GM04504 (cell line): Measurements from ENCODE around the gene TBC1D12.
"Not testable (repeated sequence)": the region's sequence is repeated elsewhere in the genome, so short reads cannot be mapped to it uniquely, and the experiment has no call there.

Source experiments
- DNase-seq: peaks from one replicate; pipeline ENCODE4 v3.0.0-alpha.2; 2012; ENCODE audit warnings: low read depth

Gene TBC1D12

DNA sequence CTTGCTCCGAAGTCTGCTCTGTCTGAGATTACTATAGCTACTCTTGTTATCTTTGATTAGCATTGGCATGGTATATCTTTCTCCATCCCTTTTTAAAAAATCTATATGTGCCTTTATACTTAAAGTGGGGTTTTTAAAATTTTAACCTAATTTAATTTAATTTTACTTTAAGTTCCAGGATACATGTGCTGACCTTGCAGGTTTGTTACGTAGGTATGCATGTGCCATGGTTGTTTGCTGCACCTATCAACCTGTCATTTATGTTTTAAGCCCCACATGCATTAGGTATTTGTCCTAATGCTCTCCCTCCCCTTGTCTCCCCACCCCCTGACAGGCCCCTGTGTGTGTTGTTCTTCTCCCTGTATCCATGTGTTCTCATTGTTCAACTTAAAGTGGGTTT is 54.6 kb downstream of the TBC1D12 start:
- DNase-seq = no peak

- DNase-seq = no peak
These were observed 57.0 kb downstream of the TBC1D12 start for GRCh38 chr10:94459385-94459784.

DNA sequence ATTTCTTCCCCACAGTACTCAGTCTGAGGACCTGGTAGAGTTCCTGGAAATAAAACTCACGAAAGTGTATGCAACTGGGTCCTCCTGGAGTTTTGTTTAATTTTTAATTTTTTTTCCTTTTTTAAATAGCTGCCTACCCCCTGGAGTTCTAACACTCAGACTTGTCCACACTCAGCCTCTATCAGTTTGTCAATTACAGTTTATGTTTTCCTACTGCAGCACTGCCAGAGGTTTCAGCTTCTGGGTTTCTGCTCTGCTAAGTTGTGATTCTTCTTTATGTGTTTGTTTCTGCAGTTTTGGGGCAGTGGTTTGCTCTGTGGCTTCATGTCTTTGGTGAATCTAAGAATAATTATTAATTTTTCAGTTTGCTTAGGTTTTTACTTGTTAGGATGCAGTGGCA is 59.2 kb downstream of the TBC1D12 start:
- no peak for DNase-seq

DNA sequence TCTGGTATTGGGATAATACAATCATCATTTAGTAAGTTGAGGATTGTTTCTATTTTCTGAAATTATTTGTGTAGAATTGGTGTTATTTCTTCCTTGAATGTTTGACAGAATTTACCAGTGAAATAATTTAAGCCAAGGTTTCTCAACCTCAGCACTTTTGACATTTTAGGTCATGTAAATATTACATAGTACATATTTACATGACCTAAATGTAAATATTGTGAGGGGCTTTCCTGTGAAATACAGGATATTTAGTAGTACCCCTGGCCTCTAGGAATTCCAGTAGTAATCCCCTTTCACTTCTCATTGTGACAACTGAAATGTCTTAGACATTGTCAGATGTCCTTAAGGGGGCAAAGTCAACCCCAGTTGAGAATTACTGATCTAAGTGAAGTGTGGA is 59.8 kb downstream of the TBC1D12 start:
- no peak for DNase-seq

DNA sequence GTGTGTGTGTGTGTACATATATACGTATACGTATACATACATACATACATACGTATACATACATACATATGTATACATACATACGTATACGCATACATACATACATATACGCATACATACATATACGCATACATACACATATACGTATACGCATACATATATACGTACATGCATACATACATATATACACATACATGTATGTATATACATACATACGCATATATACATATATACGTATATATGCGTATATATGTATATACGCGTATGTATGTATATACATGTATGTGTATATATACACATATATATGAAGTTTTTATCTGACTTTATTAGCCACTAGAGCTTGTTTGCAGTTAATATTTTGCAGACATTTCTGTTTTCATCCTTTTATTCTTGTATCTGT is 63.3 kb downstream of the TBC1D12 start:
- DNase-seq = no peak

- no peak for DNase-seq
These were observed 79.1 kb downstream of the TBC1D12 start for GRCh38 chr10:94481410-94481809.

GRCh38 chr10:94483970-94484369 is 81.6 kb downstream of the TBC1D12 start:
- no peak for DNase-seq

GRCh38 chr10:94485094-94485493 is 82.8 kb downstream of the TBC1D12 start:
- no peak for DNase-seq

DNA sequence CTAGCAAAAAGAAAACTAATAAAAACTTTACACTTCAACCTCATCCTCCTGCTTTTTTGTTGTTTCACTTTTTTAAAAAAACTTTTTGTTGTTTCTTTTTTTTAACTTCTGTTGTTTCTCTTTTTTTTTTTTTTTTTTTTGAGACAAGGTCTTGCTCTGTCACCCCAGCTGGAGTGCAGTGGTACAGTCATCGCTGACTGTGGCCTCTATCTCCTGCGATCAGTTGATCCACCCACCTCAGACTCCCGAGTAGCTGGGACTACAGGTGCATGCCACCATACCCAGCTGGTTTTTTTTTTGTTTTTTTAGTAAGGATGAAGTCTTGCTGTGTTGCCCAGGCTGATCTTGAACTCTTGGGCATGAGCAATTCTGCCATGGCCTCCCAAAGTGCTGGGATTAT is 85.2 kb downstream of the TBC1D12 start:
- DNase-seq = no peak

DNA sequence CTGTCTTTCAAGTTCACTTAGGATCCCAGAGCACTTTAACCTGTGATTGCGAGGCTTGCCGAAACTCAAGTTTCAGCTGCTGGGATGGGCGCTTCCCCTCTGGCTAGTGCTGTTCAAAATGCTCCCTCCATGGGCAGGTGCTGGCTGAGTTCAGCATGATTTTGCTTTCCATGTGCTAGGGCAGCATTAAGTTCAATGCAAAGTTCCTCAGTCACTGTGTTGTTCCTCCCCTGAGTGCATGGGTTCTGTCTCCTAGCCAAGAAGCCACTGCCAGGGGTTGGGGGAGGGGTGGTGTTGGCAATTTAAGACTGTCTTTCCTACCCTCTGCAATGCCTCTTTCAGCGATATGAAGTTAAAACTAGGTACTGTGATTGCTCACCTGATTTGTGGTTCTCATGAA is 86.8 kb downstream of the TBC1D12 start:
- DNase-seq = no peak

GRCh38 chr10:94489976-94490788 is 87.8 kb downstream of the TBC1D12 start:
- no peak for DNase-seq

GRCh38 chr10:94490789-94491039 is 88.4 kb downstream of the TBC1D12 start:
- DNase-seq = no peak

DNA sequence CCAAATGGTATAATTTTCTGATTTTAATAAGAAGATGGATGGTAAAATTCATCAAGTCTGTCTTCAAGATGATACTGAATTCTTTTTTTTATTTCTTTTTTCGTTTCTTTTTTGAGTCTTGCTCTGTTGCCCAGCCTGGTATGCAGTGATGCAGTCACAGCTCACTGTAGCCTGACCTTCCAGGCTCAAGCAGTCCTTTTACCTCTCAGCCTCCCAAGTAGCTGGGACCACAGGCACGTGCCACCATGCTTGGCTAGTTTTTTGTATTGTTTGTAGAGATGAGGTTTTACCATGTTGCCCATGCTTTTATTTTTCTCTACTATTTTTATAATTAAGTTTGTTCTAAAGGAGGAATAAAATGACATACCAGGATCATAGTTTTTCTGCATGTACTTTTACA is 91.1 kb downstream of the TBC1D12 start:
- no peak for DNase-seq

GRCh38 chr10:94496010-94496409 is 93.7 kb downstream of the TBC1D12 start:
- DNase-seq = no peak

GRCh38 chr10:94496646-94497045 is 94.3 kb downstream of the TBC1D12 start:
- DNase-seq = no peak

DNA sequence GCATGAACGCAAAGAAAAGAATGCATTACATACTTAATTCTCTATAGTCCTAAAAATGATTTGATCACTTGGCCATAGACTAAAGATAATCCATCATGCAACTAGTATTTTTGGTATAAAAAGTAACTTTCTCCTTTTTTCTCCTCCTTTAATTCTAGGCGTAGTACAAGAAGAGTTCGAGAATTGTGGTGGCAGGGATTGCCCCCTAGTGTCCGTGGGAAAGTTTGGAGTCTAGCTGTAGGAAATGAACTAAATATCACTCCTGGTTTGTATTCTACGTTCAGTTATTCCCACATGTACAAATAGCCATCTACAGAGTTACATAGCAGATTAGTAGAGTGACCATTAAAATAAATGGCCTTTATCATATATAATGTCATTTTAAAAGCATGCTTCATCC is 97.7 kb downstream of the TBC1D12 start:
- DNase-seq = no peak

GRCh38 chr10:94521276-94522250 is 119.2 kb downstream of the TBC1D12 start:
- no peak for DNase-seq

- DNase-seq = no peak
These were observed 121.8 kb downstream of the TBC1D12 start for GRCh38 chr10:94524146-94524545.

DNA sequence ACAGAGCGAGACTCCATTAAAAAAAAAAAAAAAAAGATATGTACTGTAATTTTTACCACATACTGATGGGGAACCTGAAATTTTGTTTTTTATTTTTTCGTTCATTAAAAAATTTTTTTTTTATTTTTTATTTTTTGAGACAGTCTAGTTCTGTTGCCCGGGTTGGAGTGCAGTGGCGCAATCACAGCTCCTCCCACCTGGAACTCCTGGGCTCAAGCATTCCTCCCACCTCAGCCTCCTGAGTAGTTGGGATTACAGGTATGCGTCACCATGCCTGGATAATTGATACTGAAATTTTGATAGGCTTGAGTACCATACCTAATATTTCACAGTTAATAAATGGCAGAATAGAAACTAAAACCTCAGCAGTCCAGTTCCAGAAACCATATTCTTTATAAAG is 122.4 kb downstream of the TBC1D12 start:
- no peak for DNase-seq

GRCh38 chr10:94531550-94531949 is 129.2 kb downstream of the TBC1D12 start:
- not testable (repeated sequence) for DNase-seq

- no peak for DNase-seq
These were observed 130.7 kb downstream of the TBC1D12 start for GRCh38 chr10:94533027-94533426.

DNA sequence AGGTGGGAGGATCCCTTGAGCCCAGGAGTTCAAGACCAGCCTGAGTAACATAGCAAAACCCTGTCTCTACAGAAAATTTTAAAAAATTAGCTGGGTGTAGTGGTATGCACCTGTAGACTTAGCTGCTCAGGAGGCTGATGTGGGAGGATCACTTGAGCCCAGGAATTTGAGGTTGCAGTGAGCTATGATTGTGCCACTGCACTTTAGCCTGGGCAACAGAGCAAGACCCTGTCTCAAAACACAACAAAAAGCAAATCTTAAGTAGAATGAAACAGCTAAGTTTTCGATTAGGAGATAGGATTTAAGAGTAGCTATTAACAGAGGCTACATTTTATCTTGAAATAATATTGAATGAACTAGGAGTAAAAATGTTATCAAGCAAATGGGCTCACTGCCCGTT is 139.9 kb downstream of the TBC1D12 start:
- not testable (repeated sequence) for DNase-seq

DNA sequence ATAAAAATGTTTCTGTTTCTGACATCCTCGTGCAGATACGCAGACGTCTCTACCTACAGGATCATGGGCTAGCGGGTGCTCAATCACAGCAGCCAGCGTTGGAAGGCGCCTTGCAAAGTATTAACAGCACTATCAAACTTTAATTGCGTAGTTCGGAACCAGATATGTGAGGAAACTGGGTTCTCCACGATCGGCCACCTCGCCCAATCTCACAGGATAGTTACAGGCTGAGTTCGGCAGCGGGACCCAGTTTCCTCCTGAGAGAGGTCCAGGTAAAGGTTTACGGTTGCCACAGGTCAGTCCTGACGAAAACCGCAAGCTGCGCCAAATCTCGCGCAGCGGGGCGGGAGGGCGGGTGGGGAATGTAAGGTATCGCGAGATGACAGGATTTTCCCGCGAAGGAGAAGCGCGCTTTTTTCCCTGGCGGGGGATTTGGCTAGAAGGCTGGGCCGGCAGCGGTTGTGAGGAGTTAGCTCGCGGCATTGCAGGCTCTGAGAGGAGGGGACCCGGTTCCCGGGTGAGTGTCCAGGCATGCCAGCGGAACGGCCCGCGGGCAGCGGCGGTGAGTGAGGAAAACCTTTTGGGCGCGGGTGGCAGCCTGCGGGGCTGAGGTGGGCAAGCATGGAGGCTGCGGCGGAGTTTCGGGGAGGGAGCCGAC is 143.2 kb downstream of the TBC1D12 start, which contains the start of gene HELLS:
Gene HELLS (plus strand): TSS at position 398 of the 658 bp plus-strand sequence. CDS start 134 bp downstream, at position 532.
- DNase-seq = peak; percentile 77
